Neutrophil (primary cell): Measurements from ENCODE around the gene SPRYD7.

ENCODE experiments used
- H3K27ac ChIP-seq: fragments of 200-600 bp; sonication (generic); 2 replicates; pipeline ENCODE4 v1.5.1; 2016; ENCODE audit warnings: mild to moderate bottlenecking, moderate library complexity
- H3K27me3 ChIP-seq: fragments of 200-600 bp; sonication (generic); 2 replicates; pipeline ENCODE4 v1.6.0; 2016; ENCODE audit warnings: mild to moderate bottlenecking
- H3K36me3 ChIP-seq: fragments of 200-600 bp; sonication (generic); 2 replicates; pipeline ENCODE4 v1.5.1; 2017
- H3K4me1 ChIP-seq, 2 experiments: fragments of 200-600 bp in 1 of 2; sonication (generic) in 1 of 2; 1 replicate in 1 of 2; 2 replicates in 1 of 2; pipeline versions ENCODE4 v1.5.1 to v1.6.1; 2013 to 2016; ENCODE audit warnings: low read depth in 1 of 2, low read length in 1 of 2, mild to moderate bottlenecking in 1 of 2, moderate library complexity in 1 of 2; ENCODE audit not compliant: control insufficient read depth in 1 of 2, insufficient read depth in 1 of 2
- H3K4me3 ChIP-seq, 2 experiments: fragments of 200-600 bp in 1 of 2; sonication (generic) in 1 of 2; 1 replicate in 1 of 2; 2 replicates in 1 of 2; pipeline ENCODE4 v1.5.1; 2013 to 2016; ENCODE audit warnings: low read depth in 1 of 2, low read length in 1 of 2, mild to moderate bottlenecking in 1 of 2, moderate library complexity in 1 of 2
- H3K9me3 ChIP-seq: fragments of 200-600 bp; sonication (generic); 2 replicates; pipeline ENCODE4 v1.5.1; 2016
- CTCF ChIP-seq: fragments of 200-600 bp; sonication (generic); IDR thresholded peaks from 2 replicates; pipeline ENCODE4 v1.5.1; 2016; ENCODE audit warnings: antibody characterized with exemption

SPRYD7 gene

DNA sequence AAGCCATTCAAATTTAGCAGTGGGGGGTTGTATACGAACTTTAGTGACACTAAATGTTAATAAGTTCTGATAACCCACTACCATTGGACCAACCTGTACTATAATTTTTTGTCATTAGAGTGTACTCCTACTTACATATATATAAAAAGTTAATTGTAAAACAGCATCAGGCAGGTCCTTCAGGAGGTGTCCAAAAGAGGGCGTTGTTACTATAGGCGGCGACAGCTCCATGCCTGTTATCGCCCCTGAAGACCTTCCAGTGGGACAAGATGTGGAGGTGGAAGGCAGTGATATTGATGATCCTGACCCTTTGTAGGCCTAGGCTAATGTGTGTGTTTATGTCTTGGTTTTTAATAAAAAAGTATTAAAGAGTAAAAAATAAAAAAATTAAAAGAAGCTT is 27.5 kb downstream of the SPRYD7 start:
- TF ChIP-seq CTCF, result no peak
- Histone ChIP-seq H3K27me3 (no peaks in the 10 kb centered on the region), H3K36me3 (no peaks in the 10 kb centered on the region), H3K27ac (no peak overlapping the region), H3K9me3 (no peaks in the 10 kb centered on the region), H3K4me1 (no peaks in the 10 kb centered on the region), H3K4me3 (no peak overlapping the region)

DNA sequence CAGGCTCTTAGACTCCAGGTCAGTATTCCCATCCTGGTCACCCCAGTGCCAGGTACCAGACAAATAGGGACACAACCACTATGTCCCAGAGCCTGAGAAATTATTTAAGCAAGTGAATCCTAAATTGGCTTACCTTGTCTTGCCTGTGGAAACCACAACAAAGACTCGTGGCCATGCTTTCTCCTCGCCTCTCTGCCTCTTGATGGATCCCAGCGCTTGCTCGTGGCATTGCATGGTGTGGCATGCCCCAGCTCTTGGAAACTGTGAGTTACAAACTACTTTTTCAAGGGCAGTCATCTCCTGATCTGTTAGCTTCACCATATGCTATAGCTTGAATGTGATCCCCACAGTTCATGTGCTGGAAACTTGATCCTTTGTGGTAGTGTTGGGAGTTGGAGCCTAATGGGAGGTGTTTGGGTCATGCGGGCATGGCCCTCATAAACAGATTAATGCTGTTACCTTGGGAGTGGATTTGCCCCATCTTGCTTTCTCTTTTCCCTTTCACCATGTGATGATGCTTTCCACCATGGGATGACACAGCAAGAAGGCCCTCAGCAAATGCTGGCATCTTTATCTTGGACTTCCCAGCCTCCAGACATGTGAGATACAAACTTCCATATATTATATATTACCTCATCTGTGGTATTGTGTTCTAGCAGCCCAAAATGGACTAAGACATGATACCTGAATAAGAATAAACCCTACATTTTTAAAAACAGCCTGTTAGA is 31.2 kb downstream of the SPRYD7 start:
- H3K27me3 ChIP-seq, result no peaks in the 10 kb centered on the region
- H3K4me3 ChIP-seq, result no peak overlapping the region
- H3K4me1 ChIP-seq, result no peaks in the 10 kb centered on the region
- no peak for TF ChIP-seq CTCF
- H3K9me3 ChIP-seq, result no peaks in the 10 kb centered on the region
- no peak overlapping the region for H3K27ac ChIP-seq
- H3K36me3 ChIP-seq, result no peaks in the 10 kb centered on the region

DNA sequence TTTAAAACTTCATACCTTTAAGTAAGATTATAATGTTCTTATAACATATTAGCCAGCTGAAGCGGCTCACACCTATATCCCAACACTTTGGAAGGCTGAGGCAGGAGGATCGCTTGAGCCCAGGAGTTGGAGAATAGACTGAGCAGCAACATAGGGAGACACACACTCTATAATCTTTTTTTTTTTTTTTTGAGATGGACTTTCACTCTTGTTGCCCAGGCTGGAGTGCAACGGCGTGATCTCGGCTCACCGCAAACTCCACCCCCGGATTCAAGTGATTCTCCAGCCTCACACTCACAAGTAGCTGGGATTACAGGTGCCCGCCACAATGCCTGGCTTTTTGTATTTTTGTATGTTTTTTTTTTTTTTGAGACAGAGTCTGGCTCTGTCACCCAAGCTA is 37.3 kb downstream of the SPRYD7 start:
- Histone ChIP-seq H3K4me3 (no peak overlapping the region), H3K27ac (no peak overlapping the region), H3K4me1 (no peaks in the 10 kb centered on the region), H3K9me3 (no peaks in the 10 kb centered on the region), H3K36me3 (no peaks in the 10 kb centered on the region), H3K27me3 (no peaks in the 10 kb centered on the region)
- no peak for TF ChIP-seq CTCF

DNA sequence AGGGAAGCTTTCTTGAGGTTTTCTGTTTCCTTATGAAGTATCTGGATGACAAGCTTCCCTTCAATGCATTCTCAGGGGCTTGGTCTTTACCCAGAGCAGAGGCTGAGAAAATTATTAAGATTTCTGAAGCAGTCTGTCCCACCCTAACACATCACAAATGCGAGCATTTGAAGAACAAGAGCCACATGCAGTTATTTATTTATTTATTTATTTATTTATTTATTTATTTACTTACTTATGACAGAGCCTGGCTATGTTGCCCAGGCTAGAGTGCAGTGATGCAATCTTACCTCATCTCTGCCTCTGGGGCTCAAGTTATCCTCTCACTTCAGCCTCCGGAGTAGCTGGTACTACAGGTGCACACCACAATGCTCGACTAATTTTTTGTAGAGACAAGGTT is 38.4 kb downstream of the SPRYD7 start:
- no peak for TF ChIP-seq CTCF
- Histone ChIP-seq H3K27me3 (no peaks in the 10 kb centered on the region), H3K27ac (no peak overlapping the region), H3K4me3 (no peak overlapping the region), H3K4me1 (no peaks in the 10 kb centered on the region), H3K9me3 (no peaks in the 10 kb centered on the region), H3K36me3 (no peaks in the 10 kb centered on the region)

- Histone ChIP-seq H3K4me3 (no peak overlapping the region), H3K36me3 (no peaks in the 10 kb centered on the region)
- TF ChIP-seq CTCF, result no peak
Measured at GRCh38 chr13:49895826-49896225, 40.3 kb downstream of the SPRYD7 start.

More at GRCh38 chr13:49895826-49896225, 40.3 kb downstream of the SPRYD7 start:
- H3K27me3 ChIP-seq, result no peaks in the 10 kb centered on the region
- no peaks in the 10 kb centered on the region for H3K4me1 ChIP-seq
- H3K9me3 ChIP-seq, result no peaks in the 10 kb centered on the region
- no peak overlapping the region for H3K27ac ChIP-seq
